Neural crest cell (in vitro differentiated cells): ENCODE results near the gene PER1. TPM values are rescaled to one million over a fixed set of nuclear protein-coding genes. Genes with fewer than 3 reads are reported as not detected.

Experiments used
- DNase-seq: peaks from one replicate; pipeline ENCODE4 v3.0.0; 2021; ENCODE audit warnings: low read depth, mixed read lengths, low spot score
- H3K27ac Mint-ChIP-seq: one replicate; pipeline ENCODE4 v1.8.0; 2021; ENCODE audit warnings: mild to moderate bottlenecking, mixed read lengths; ENCODE audit not compliant: unreplicated experiment
- H3K27me3 Mint-ChIP-seq: 2 replicates; pipeline ENCODE4 v1.8.0; 2021; ENCODE audit warnings: low read depth, mild to moderate bottlenecking, mixed read lengths
- H3K36me3 Mint-ChIP-seq: 2 replicates; pipeline ENCODE4 v1.8.0; 2021; ENCODE audit warnings: low read depth, mild to moderate bottlenecking, mixed read lengths
- H3K4me1 Mint-ChIP-seq: 2 replicates; pipeline ENCODE4 v1.8.0; 2021; ENCODE audit warnings: mixed read lengths
- H3K4me3 Mint-ChIP-seq: one replicate; pipeline ENCODE4 v1.8.0; 2021; ENCODE audit warnings: mild to moderate bottlenecking, mixed read lengths
- H3K9me3 Mint-ChIP-seq: 2 replicates; pipeline ENCODE4 v1.8.0; 2021; ENCODE audit warnings: mixed read lengths
- long read RNA-seq: library from polyadenylated mRNA; unstranded; transcript quantifications from one replicate; pipeline ENCODE4 v2.0.0, GENCODE V29; 2020
- total RNA-seq: library from RNA; stranded (reverse); gene quantifications from 2 replicates; pipeline ENCODE4 v1.2.1, GENCODE V29; 2021
- TF ChIP-seq, protein P1 (sequence below): fragments of 200-600 bp; sonication (generic); conservative IDR thresholded peaks from 2 replicates; pipeline ENCODE4 v1.5.0; 2021; ENCODE audit warnings: antibody characterized with exemption, mild to moderate bottlenecking

The PER1 gene
- total RNA-seq, result 38.3 and 51.6 TPM in 2 replicates
- long read RNA-seq, partial matches to known transcripts, result 1 of 1 reads
- long read RNA-seq, other reads (novel, unspliced or antisense), result 0 of 1 reads

GRCh38 chr17:8152112-8152775, at the start of gene PER1:
TSS of gene PER1 (minus strand) at chr17:8152404. CDS start at chr17:8150706, 1,698 bp downstream.
- no peaks in the 10 kb centered on the region for H3K36me3 Mint-ChIP-seq
- no peaks in the 10 kb centered on the region for H3K9me3 Mint-ChIP-seq
- H3K4me3 Mint-ChIP-seq, result peak within 1 kb of the TSS; percentile 96
- peak; percentile 85 for DNase-seq
- peaks cover 6% of the 10 kb centered on the region for H3K4me1 Mint-ChIP-seq
- no peaks in the 10 kb centered on the region for H3K27me3 Mint-ChIP-seq
- peak within 1 kb of the TSS; percentile 94 for H3K27ac Mint-ChIP-seq
- TF ChIP-seq, protein P1, sequence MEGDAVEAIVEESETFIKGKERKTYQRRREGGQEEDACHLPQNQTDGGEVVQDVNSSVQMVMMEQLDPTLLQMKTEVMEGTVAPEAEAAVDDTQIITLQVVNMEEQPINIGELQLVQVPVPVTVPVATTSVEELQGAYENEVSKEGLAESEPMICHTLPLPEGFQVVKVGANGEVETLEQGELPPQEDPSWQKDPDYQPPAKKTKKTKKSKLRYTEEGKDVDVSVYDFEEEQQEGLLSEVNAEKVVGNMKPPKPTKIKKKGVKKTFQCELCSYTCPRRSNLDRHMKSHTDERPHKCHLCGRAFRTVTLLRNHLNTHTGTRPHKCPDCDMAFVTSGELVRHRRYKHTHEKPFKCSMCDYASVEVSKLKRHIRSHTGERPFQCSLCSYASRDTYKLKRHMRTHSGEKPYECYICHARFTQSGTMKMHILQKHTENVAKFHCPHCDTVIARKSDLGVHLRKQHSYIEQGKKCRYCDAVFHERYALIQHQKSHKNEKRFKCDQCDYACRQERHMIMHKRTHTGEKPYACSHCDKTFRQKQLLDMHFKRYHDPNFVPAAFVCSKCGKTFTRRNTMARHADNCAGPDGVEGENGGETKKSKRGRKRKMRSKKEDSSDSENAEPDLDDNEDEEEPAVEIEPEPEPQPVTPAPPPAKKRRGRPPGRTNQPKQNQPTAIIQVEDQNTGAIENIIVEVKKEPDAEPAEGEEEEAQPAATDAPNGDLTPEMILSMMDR, result no peak

DNA sequence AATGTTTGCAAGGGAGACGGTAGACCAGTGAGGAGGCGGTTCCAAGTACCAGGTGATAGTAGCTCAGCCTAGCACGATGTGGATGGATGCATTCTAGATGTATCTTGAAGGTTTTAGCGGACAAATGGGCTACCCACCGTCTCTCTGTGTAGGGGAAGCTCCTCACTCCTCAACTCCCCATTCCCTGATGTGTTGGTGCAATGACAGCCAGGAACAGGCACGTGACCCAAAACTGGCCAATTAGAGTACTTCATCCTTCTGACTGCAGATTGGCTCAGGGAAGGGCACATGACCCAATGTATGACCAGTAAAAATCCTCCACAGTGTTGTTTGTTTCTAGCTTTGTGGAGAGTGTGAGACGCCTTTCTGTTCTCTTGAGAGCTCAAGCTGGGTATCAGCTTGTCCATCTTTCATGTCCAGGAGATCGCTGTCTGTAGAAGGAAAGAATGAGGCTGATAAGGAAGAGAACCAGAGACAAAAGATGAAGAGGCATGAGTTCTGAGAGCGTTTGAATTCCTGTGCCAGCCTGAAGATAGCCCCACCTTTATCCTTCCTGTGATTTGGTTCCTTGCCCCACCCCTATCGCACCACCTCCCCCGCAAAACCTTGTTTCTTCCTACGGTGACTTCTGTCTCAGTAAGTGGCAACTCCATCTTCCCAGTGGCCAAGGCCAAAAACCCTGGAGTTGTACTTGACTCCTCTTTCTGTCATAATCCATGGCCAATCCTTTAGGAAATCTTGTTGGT, 40.0 kb upstream of the PER1 start:
- no peaks in the 10 kb centered on the region for H3K36me3 Mint-ChIP-seq
- no peak overlapping the region for H3K27ac Mint-ChIP-seq
- H3K4me1 Mint-ChIP-seq, result peaks cover 15% of the 10 kb centered on the region
- peaks cover 5% of the 10 kb centered on the region for H3K27me3 Mint-ChIP-seq
- TF ChIP-seq, protein P1, result no peak
- H3K4me3 Mint-ChIP-seq, result no peak overlapping the region
- peak; percentile 59 for DNase-seq
- no peaks in the 10 kb centered on the region for H3K9me3 Mint-ChIP-seq

GRCh38 chr17:8190506-8190905, 38.3 kb upstream of the PER1 start:
- Mint-ChIP-seq H3K36me3 (no peaks in the 10 kb centered on the region), H3K4me3 (peak overlapping the region; percentile 90), H3K27me3 (peaks cover 3% of the 10 kb centered on the region), H3K4me1 (peaks cover 15% of the 10 kb centered on the region), H3K9me3 (no peaks in the 10 kb centered on the region), H3K27ac (no peak overlapping the region)
- TF ChIP-seq, protein P1, result no peak
- DNase-seq, result no peak

GRCh38 chr17:8189711-8190477, 37.7 kb upstream of the PER1 start, which contains the start of gene BORCS6:
TSS of gene BORCS6 (minus strand) at chr17:8190180. CDS start at chr17:8190140, 40 bp downstream.
- Mint-ChIP-seq H3K9me3 (no peaks in the 10 kb centered on the region), H3K36me3 (no peaks in the 10 kb centered on the region), H3K4me3 (peak within 1 kb of the TSS; percentile 90), H3K27me3 (peaks cover 3% of the 10 kb centered on the region), H3K27ac (no peak within 1 kb of the TSS), H3K4me1 (peaks cover 15% of the 10 kb centered on the region)
- TF ChIP-seq, protein P1, result no peak
- peak; percentile 84 for DNase-seq

DNA sequence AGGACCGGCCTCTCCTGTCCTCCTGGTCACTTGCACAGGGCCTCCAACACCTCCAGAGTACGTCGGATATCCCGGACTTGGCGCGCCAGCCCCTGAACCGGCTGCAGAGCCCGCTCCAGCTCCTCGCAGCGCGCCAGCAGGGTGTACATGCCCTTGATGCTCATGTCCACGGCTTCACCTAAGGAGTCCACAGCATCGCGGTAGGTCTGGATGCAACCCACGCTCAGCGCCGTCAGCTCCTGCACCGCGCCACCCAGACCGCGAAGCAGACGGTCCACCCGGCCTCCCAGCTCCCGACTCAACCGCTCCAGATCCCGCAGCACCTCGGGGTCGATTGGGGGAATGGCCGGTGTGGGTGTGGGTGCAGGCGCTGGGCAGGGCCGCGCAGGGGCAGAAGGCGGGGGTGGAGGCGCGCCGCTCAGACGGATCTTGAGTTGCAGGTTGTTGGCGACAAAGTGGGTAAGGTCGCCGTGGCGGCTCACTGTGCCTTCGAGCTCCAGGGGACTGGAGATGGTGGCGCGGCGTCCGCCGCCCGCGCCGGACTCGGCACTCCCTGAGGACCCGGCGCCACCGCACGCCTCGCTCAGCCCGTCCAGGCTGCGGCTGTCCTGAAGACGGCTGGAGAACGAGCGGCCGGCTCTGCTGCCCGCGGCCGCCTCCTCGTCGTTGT, 37.0 kb upstream of the PER1 start:
- DNase-seq, result no peak
- peaks cover 15% of the 10 kb centered on the region for H3K4me1 Mint-ChIP-seq
- H3K4me3 Mint-ChIP-seq, result peak overlapping the region; percentile 90
- TF ChIP-seq, protein P1, result no peak
- no peak overlapping the region for H3K27ac Mint-ChIP-seq
- no peaks in the 10 kb centered on the region for H3K9me3 Mint-ChIP-seq
- peaks cover 3% of the 10 kb centered on the region for H3K27me3 Mint-ChIP-seq
- H3K36me3 Mint-ChIP-seq, result no peaks in the 10 kb centered on the region
